ENCODE measurements around the gene NR2C2AP.

- TF ChIP-seq CTCF (conservative IDR thresholded peaks at IDR 0.05): no peak
- no peak for TF ChIP-seq ZFX (IDR thresholded peaks at IDR 0.05)
Measured at GRCh38 chr19:19240476-19240875, 37.3 kb upstream of the NR2C2AP start.
